Dedifferentiated amniotic fluid mesenchymal stem cell (primary cell): Measurements from ENCODE around the gene TBCD.

ENCODE experiments used
- DNase-seq: peaks from one replicate; pipeline ENCODE4 v3.0.0-alpha.2; 2016; ENCODE audit errors: extremely low spot score

Gene TBCD

GRCh38 chr17:82884341-82884969 lies 132.6 kb downstream of the TBCD start:
- DNase-seq: no peak

- DNase-seq: no peak
These were observed 133.1 kb downstream of the TBCD start for GRCh38 chr17:82884970-82885353.

DNA sequence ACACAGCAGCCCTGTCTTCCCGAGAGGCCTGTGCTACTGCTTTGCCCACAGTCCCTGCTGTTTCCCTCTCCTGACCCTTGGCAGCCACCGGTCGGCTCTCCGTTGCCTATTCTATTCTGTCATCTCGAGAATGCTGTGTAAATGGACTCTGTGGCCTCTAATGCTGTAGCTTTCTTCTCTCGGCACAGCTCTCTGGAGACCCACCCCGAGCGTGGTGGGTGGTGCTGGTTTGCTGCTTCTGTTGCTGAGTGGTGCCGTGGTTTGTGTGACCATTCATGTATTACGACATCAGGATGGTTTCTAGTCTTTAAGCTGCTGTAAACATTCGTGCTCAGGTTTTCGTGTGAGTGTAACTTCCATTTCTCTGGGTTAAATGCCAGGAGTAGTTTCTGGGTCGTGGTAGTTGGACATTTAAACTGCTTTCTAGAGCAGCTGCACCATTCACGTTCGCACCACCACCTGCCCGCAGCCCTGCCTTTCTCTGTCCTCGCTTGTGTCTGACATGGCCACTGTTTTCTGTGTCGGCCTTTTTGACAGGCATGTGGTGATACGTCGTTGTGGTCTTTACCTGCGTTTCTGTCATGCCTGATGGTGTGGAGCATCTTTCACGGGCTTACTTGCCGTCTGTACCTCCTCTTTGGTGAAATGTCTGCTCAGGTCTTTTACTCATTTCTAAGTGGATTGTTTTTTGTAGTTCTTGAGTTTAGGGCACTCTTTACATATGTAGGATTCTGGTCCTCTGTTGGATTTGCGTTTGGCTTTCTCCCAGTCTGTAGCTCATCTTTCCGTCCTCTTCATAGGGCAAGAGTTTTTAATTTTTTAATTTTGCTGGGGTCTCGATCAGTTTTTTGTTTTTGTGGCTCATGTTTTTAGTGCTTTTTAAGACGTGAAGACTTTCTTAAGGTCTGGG lies 135.6 kb downstream of the TBCD start:
- no peak for DNase-seq

DNA sequence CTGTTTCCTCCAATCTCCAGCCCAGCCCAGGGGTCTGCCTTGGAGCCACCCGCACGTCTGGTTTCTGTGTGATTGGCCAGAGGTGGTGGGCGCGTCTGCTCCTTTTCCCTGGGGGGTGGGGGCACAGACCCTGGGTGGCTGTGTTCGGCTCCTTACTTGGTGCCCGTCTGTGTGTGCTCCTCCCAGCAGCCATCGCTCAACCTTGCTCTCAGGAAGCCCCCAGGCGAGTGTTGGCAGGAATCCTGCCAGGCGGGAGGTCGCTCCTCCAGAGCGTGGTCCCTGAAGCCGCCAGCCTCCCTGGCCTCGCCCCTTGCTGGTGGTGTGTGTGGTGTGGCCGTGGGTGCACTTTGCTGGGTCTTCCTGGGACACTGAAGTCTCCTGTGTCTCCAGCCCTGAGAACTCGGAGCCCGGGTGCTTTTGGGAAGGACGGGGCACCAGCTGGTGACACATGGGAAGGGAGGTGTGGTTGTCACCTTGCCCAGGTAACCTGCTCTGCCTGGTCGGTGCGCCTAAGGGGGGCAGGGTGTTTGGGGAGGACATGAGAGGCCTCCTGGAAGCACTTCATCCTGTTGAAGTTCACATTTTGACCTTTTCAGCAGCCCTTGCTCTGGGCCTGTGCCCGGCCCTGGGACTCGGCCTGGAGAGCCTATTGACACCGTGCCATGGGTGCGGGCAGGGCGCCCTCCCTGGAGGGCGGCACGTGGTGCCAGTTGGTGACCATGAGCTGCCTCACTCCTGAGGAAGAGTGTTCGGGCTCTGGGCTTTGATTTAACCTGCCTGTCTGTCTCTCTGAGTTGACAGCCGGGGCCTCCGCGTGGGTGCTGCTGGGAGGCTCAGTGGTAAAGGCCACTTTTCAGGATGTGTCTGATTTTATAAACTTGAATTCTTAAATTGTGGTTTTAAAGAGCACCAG lies 137.0 kb downstream of the TBCD start:
- no peak for DNase-seq

DNA sequence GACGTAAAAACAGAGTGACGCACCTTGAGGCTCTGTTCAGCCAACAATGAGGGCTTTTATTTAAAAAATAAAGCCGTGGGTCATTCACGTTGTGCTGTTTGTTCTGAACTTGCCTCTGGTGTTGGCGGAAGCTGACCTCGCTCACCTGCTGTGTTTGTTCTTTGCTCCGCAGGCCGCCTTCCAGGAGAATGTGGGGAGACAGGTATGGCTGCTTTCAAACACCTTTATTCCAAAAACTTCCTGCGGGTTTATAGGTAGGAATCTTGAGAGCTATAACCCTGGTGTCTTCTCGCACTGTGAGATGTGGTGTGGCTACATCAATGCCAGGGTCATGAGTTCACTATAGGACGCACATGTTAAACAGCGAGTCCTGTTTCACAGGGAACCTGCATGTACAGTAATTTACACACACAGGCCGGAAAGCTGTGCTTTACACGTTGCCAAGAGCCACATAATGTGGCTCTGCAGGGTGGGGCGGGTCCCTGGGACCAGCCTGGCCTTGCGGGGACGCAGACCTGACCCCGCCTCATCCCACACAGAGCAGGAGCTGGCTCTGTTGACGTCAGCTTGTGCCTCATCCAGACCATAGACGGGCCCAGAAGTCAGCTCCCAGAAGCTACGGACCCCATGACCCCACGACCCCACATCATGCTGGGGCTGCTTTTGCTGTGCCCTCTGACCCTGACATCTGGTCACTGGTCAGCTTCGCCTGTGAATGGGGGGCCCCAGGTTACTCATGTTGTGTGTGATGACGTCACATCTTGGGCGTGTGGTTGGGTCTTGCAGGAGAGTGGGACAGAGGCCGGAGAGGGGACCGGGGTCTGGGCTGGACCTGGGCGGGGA lies 137.9 kb downstream of the TBCD start:
- DNase-seq: no peak

DNA sequence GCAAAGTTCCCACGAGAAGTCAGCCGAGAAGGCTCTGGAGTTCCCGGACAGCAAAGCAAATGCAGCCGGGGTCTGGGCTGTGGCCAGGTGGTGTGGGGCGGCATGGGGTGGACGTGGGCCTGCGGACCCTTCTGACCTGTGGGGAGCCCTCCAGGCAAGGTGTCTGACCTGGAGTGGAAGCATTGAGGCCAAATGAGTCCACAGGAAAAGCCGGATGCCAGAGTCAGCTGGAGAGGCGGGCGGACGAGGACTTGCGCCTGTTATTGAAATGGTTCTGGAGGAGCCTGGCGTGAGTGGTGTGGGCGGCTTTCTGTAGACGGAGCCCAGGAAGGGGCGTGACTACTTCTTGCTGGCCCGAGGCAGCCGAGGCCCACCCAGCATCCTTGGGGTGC lies 138.5 kb downstream of the TBCD start:
- no peak for DNase-seq

DNA sequence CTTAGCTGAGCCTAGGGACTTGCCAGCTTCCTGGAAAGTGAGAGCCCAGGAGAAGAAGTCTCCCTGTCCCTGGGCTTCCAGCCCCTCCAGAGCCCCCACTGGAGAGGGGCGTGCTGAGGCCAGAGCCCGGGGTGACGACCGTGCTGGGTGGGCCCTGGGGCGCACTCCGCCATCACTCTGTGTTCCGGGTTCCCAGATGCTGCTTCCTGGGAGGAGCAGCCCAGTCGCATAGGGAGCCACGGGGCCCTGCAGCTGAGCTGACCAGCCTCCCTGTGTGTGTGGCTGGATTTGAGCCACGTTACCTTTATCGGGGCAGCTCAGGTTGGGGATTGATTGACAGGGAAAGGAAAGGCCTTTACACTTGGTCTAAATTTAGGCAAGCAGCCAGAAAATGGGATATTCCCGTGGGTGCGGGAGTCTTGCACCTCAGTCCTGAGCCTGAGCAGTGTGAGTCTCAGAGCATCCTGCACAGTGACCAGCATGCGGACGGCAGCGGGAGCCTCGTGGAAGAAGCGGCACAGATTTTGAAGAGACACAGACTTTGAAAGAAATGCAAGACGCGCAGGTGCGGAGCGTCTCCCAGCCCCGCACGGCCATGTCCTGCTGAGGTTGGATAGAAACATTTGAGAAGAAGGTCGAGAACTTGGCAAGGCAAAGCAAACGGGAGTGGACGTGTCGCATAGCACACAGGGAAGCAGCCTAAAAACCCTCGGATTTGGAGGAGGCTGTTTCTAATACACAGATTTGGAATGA lies 139.2 kb downstream of the TBCD start:
- DNase-seq: no peak

DNA sequence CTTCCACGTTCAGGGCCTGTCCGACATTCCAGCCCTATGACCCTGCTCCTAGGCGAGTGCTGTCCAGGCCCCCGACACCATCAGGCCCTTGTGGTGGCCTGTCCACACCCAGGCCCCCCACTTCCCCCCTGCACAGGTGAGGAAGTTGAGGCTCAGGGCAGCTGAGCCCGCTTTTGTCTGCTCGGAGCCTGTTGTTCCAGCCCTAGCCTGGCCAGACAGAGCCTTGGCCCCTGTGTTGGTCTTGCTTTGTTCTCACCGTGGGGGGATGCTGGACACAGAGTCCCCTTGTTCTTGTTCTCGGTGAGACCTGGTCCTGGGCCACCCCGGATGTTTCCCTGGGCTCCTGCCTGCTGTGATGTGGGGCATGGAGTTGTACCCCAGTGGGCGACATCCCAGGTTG lies 140.0 kb downstream of the TBCD start:
- DNase-seq: no peak

- DNase-seq: no peak
These were observed 141.2 kb downstream of the TBCD start for GRCh38 chr17:82892899-82893565.

DNA sequence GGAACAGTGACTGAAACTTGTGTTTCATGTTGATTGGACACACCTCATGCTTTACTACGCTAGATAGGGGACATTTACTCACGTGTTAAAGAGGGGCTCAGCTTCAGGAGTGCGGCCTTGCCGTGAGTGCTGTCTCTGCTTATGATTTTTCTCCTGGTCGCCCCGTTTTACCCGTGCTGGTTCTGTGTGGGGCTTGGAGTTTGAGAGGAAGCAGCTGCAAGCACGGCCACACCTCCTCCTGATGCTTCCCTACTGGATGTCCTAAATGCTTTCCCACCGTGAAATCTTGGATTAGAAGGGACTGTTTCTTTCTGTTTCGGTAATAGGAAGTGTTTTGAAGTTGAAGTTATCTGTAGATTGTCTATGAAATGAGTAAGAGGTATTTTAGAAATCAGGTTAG lies 141.9 kb downstream of the TBCD start:
- no peak for DNase-seq

DNA sequence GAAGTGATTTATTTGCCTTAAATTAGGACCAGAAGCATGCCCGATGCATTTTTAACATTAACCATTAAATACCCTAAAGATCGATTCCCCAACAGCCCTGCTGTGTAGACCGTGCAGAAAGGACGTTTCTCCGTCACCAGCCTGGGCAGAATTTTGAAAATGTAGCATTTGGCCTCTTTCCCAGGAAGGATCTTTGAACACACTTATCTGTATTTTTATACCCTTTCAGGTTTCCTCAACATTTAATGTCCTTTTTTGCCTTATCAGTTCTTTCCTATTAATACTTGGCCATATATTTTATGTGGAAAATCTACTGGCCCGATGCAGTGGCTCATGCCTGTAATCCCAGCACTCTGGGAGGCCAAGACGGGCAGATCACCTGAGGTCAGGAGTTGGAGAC lies 142.5 kb downstream of the TBCD start:
- DNase-seq: no peak

GRCh38 chr17:82895087-82895486 lies 143.2 kb downstream of the TBCD start:
- no peak for DNase-seq

DNA sequence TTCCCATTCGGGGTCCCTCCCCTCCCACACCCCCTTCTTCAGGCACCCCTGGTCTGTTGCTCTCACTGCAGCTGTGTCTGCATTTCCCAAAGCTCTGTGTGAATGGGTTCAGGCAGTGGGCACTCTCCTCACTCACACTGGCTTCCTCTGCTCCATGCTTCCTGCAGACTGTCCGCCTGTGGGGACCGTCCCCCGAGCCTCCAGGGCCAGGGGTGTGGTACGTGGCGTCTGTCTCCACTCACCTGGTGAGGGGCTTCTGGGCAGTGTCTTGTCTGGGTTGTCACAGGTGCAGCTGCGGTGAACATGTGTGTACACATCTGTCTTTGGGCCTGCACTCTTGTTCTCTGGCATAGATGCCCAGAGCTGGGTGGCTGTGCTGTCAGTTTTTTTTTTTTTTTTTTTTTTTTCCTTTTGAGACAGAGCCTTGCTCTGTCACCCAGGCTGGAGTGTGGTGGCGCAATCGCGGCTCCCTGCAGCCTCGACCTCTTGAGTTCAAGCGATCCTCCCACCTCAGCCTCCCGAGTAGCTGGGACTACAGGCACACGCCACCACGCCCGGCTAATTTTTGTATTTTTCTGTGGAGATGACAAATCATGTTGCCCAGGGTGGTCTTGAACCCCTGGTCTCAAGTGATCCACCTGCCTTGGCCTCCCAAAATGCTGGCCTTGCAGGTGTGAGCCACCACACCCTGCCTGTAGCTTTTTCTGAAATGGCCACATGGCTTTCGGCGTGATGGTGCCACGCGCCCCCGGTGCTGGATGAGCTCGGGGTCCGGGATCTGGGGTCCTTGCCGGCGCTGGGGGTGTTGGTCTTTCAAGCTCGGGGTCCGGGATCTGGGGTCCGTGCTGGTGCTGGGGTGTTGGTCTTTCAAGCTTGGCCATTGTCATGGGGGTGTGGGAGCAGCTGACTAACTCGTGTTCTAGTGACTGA lies 144.5 kb downstream of the TBCD start:
- no peak for DNase-seq

DNA sequence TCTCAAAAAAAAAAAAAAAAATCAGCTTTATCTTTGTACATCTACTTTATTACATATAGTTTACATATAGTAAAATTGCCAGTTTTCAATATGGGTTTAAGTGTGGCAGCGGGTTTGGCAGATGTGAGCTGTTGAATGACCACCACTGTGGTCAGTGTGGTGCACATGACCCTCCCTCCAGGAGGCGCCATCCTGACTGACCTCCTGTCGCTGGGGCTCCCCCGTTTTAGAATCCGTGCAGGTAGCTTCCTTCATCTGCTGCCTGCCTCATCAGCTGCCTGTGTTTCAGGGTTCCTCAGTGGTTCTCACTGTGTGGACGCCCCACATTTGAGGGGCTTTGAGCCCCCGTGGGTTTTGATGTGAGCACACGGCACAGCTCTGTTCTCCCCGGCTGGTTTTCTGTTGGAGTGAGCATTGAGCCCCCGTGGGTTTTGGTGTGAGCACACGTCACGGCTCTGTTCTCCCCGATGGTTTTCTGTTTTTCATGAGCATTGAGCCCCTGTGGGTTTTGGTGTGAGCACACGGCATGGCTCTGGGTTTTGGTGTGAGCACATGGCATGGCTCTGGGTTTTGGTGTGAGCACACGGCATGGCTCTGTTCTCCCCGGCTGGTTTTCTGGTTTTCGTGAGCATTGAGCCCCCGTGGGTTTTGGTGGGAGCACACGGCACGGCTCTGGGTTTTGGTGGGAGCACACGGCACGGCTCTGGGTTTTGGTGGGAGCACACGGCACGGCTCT lies 145.8 kb downstream of the TBCD start:
- DNase-seq: no peak

- DNase-seq: no peak
These were observed 147.2 kb downstream of the TBCD start for GRCh38 chr17:82898976-82899514.

GRCh38 chr17:82899941-82900340 lies 148.1 kb downstream of the TBCD start:
- DNase-seq: no peak

DNA sequence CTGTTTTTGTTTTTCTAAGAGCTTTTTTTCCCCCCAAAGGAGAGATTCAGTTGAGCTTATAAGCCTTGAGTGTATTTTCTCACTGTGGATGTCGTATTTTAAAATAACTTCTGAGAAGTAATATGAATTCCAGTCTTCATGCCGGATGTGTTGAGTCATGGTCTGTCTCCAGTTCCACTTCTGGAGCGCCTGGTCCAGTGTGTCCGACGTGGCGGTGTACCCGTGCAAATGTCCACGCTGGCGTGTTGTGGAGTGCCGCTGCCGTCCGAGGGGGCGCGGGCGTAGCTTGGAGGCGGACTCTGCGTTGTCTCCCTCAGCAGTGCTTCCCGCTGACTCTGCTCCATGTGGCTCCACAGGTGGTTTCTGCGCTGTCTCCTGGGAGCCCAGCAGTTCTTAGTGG lies 148.9 kb downstream of the TBCD start:
- DNase-seq: no peak

DNA sequence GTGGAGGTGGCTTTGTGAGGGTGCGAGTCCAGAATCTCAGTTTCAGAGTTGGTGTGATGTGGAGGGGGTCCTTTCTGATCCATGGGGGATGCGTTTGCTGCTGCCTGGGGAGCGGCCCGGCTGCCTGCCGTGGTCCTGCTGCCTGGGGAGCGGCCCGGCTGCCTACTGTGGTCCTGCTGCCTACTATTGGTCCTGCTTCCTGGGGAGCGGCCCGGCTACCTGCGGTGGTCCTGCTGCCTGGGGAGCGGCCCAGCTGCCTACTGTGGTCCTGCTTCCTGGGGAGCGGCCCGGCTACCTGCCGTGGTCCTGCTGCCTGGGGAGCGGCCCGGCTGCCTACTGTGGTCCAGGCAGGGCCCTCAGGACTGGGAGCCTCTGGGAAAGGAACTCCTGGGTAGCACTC lies 149.5 kb downstream of the TBCD start:
- no peak for DNase-seq
